Large intestine (tissue), 3 donors: ENCODE data around the gene TBC1D22A. TPM values are rescaled to one million over a fixed set of nuclear protein-coding genes. Genes with fewer than 3 reads are reported as not detected.

Source experiments
- DNase-seq, 2 donors: peaks; one replicate each; pipeline versions ENCODE4 v3.0.0 to v3.0.0-alpha.2; 2013
- H3K27ac ChIP-seq: one replicate; pipeline ENCODE4 v1.5.1; 2013; ENCODE audit warnings: low read length
- H3K27me3 ChIP-seq: 2 replicates; pipeline ENCODE4 v1.6.1; 2013; ENCODE audit warnings: low read length; ENCODE audit not compliant: control insufficient read depth, insufficient read depth
- H3K36me3 ChIP-seq: 2 replicates; pipeline ENCODE4 v1.6.1; 2013; ENCODE audit warnings: low read length; ENCODE audit not compliant: control insufficient read depth, insufficient read depth
- H3K4me1 ChIP-seq: one replicate; pipeline ENCODE4 v1.6.1; 2013; ENCODE audit warnings: low read length; ENCODE audit not compliant: control insufficient read depth, insufficient read depth
- H3K4me3 ChIP-seq: one replicate; pipeline ENCODE4 v1.5.1; 2013; ENCODE audit warnings: low read length
- H3K9me3 ChIP-seq: one replicate; pipeline ENCODE4 v1.6.1; 2013; ENCODE audit warnings: mild to moderate bottlenecking, low read depth, low read length, moderate library complexity; ENCODE audit not compliant: control insufficient read depth
- WGBS: methylation state at CpG from one replicate; pipeline ENCODE4 v1.1.5; 2013; ENCODE audit warnings: low lambda C conversion rate; ENCODE audit not compliant: insufficient coverage; 5-methylcytosine and 5-hydroxymethylcytosine counted together
- polyA plus RNA-seq: library from polyadenylated mRNA; unstranded; fragments of 120-200 nt; gene quantifications from one replicate; pipeline ENCODE4 v1.2.1, GENCODE V29; 2013

TBC1D22A gene
- polyA plus RNA-seq, 1 donor, result 21.5 TPM

DNA sequence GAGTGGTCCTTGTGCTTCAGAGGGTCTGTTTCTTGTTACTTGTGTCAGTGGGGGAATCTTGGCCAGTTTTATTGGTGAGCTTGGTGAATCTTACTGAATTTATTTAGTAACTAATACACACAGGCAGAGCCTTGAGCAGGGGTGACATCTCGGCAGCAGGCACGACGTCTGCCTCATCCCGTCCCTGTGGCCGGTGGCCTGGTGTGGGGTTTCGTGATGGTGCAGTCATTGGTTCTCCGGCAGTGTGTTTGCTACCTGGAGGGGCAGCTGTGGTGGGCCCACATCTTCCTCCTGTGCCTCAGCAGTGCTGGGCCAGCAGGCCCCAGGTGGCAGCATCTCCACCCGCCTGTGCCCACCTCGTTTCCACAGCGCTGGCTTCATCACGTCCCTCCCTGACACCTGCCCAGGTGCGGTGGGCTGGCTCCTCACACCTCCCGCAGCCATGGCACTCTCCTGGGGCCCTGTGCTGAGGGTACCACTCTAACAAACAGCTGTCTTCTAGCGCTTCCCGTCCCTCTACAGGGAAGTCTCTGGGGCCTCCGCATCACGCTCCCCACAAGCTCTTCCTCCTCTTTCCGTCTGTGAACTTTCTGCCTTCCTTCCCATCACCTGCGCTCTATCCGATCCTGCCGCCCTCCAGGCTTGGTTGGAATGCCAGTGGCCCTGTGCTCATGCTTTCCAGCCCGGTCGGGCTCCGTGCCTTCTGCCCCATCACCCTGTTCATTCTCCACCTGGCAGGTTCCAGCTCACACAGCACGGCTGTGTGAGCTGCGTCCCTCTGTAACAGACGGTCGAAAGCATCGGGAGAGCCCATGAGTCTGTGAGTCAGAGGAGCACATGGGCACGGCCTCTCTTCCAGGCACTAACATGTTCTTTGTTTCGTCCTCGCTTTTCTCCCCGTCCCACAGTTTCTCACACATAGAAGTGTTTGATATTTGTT lies 203.4 kb downstream of the TBC1D22A start:
- no peaks in the 10 kb centered on the region for H3K9me3 ChIP-seq
- DNase-seq, result no peak
- peaks cover 3% of the 10 kb centered on the region for H3K4me1 ChIP-seq
- H3K27ac ChIP-seq, result no peak overlapping the region
- H3K4me3 ChIP-seq, result no peak overlapping the region
- no peaks in the 10 kb centered on the region for H3K27me3 ChIP-seq
- H3K36me3 ChIP-seq, result peaks cover 2% of the 10 kb centered on the region
- WGBS, result no CpG with 5 or more reads among the region's 33 CpGs

DNA sequence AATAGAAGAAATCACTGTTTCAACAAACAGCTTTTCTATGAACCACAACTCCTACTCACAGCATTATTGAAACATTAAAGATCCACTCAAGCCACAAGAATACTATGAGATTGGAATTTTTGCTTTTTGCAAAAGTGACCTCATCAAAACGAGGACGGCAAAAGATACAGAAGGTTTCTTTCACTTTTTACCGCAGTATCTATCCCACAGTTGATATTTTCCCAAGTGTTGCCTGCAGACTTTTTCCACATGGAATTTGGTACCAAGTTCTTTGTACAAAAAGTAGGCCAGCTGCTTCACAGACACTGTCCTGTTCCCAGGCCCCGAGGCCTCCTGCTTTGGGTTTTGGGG lies 204.0 kb downstream of the TBC1D22A start:
- no peak for DNase-seq
- H3K4me1 ChIP-seq, result peaks cover 6% of the 10 kb centered on the region
- no peaks in the 10 kb centered on the region for H3K27me3 ChIP-seq
- no peak overlapping the region for H3K4me3 ChIP-seq
- H3K9me3 ChIP-seq, result no peaks in the 10 kb centered on the region
- WGBS, result 100% methylated on average over 3 of the region's 4 CpGs
- H3K36me3 ChIP-seq, result peaks cover 2% of the 10 kb centered on the region
- no peak overlapping the region for H3K27ac ChIP-seq

DNA sequence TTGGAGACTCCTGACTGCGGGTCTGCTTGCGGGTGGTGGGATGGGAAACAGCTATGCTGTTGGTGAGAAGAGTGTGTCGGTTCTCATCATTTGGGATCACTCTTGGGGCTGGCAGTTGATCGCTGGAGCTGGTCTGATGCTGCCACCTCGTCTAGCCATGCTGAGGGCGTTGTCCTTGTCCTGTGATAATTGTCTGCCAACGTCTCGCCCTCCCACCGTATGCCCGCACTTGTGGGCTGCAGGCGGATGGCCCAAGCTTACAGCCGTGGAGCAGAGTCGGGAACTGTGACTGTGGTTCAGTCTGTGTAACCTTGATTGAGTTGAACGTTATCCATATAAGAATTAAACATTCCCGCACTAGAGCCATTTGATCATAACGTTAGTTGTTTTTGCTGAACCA lies 204.4 kb downstream of the TBC1D22A start:
- no peaks in the 10 kb centered on the region for H3K27me3 ChIP-seq
- no peaks in the 10 kb centered on the region for H3K9me3 ChIP-seq
- WGBS, result no CpG with 5 or more reads among the region's 16 CpGs
- no peak for DNase-seq
- H3K36me3 ChIP-seq, result peaks cover 2% of the 10 kb centered on the region
- peaks cover 9% of the 10 kb centered on the region for H3K4me1 ChIP-seq
- no peak overlapping the region for H3K4me3 ChIP-seq
- no peak overlapping the region for H3K27ac ChIP-seq

DNA sequence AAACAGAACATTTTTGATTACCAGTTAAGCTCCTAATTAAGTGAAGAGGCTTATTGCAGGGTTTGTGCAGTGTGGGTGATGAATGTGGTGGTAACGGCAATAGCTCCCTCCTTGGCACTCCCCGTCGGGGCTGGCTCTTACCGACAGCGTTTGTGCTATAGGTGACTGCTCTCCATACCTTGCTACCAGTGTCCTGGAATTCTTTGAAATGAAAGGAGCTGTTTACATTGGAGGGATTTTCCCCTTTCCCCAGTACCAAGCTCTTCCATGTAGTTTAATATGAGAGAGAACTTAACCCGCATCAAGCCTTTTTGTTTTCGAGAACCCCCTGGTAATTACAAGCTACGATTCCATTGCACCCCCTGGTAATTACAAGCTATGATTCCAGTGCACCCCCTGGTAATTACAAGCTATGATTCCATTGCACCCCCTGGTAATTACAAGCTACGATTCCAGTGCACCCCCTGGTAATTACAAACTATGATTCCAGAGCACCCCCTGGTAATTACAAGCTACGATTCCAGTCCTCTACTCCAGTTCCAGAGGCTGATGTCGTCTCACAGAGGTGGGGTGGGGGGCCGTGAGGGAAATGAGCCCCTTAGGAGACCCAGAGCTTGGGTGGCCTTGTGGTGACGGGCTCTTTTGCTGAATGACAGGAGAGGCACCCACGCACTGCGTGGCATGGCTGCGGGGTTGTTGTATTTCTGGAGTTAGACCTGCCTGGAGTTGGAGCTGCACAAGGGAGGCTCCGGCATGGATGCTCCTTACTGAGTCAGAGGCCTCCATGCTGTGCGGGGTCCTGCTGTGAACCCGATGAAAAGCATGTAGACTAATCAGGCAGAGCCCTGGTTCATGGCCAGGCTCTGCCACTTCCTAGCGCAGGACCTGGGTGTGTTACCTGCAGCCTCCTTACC lies 205.3 kb downstream of the TBC1D22A start:
- Histone ChIP-seq H3K36me3 (peaks cover 2% of the 10 kb centered on the region), H3K9me3 (no peaks in the 10 kb centered on the region), H3K4me1 (peaks cover 9% of the 10 kb centered on the region), H3K27me3 (no peaks in the 10 kb centered on the region), H3K27ac (no peak overlapping the region), H3K4me3 (no peak overlapping the region)
- WGBS, result 100% methylated on average over 1 of the region's 20 CpGs
- no peak for DNase-seq

DNA sequence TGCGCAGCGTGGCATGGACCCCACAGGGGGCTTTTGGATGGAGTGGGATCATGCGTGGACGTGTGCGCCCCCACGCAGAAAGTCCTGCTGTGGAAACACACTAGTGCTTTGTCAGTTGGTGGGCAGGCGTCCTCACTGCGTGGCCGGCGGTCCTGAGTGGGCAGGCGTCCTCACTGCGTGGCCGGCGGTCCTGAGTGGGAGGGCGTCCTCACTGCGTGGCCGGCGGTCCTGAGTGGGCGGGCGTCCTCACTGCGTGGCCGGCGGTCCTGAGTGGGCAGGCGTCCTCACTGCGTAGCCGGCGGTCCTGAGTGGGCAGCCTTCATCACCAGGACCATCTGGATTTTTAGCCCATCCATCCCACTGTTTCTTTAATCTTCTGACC lies 205.9 kb downstream of the TBC1D22A start:
- no peak for DNase-seq
- WGBS, result no CpG with 5 or more reads among the region's 27 CpGs
- Histone ChIP-seq H3K27ac (no peak overlapping the region), H3K36me3 (peaks cover 2% of the 10 kb centered on the region), H3K4me3 (no peak overlapping the region), H3K9me3 (no peaks in the 10 kb centered on the region), H3K27me3 (no peaks in the 10 kb centered on the region), H3K4me1 (peaks cover 9% of the 10 kb centered on the region)

DNA sequence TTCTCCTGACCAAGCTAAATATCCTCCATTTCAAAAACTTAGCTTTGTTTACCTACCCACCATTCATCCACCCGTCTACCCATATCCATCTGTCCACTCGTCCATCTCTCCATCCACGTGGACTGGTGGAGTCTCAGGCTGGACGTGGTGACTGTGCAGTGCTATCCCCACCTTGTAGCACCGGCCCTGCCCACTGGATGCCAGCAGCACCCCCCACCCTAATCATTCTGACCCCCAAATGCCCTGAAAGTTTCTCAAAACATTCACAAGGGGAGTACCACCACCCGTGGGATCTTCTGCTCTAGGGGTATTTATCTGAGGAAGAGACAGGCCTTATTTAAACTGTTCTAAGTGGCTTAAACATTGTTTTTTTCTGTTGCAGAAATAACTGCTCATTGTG lies 206.4 kb downstream of the TBC1D22A start:
- WGBS, result 100% methylated on average over 1 of the region's 6 CpGs
- DNase-seq, result no peak
- Histone ChIP-seq H3K4me3 (no peak overlapping the region), H3K4me1 (peaks cover 9% of the 10 kb centered on the region), H3K27me3 (no peaks in the 10 kb centered on the region), H3K36me3 (peaks cover 2% of the 10 kb centered on the region), H3K9me3 (no peaks in the 10 kb centered on the region), H3K27ac (no peak overlapping the region)

DNA sequence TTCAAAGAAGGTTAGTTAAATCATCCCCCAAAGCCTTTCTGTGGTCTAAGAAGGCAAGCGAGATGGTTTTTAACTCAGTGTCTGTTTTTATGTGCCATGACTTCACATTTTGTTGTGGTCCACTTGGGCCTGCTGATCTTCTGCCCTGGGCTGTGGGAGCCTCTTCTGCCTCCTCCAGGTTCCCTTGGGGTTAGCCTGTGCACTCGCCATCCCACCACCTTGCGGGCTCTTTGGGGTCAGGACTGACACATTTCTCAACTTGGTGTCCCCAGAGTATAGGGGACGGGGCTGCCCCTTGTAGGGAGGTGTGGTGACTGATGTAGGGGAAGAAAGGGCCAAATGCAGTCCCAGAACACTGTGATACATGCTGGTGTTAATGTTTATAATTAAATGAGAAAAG lies 207.0 kb downstream of the TBC1D22A start:
- DNase-seq, result no peak
- Histone ChIP-seq H3K4me3 (no peak overlapping the region), H3K36me3 (peaks cover 7% of the 10 kb centered on the region), H3K27me3 (no peaks in the 10 kb centered on the region), H3K9me3 (no peaks in the 10 kb centered on the region), H3K27ac (no peak overlapping the region), H3K4me1 (peaks cover 9% of the 10 kb centered on the region)
- no CpG with 5 or more reads among the region's 4 CpGs for WGBS

DNA sequence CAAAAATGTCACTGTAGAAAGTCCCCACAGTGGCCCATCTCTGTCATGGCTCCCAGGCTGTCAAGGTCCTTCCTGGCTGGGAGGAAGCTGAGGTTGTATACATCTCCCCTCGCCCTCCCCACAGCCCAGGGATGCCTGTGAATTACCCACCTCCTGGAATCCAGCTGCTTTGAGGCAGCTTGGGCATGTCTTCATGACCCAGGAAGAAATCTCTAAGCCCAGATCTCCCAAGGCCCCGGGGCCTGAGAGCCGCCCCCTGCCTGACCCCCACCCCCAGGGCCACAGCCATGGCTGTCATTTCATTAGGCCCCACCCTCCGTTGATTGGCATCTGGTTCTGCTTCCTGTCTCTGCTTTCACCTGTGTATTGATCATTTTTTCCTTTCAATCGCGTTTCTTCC lies 207.5 kb downstream of the TBC1D22A start:
- no peaks in the 10 kb centered on the region for H3K27me3 ChIP-seq
- H3K4me3 ChIP-seq, result no peak overlapping the region
- H3K27ac ChIP-seq, result no peak overlapping the region
- WGBS, result 83% methylated on average over 1 of the region's 6 CpGs
- no peak for DNase-seq
- H3K36me3 ChIP-seq, result peaks cover 12% of the 10 kb centered on the region
- peaks cover 9% of the 10 kb centered on the region for H3K4me1 ChIP-seq
- H3K9me3 ChIP-seq, result no peaks in the 10 kb centered on the region

DNA sequence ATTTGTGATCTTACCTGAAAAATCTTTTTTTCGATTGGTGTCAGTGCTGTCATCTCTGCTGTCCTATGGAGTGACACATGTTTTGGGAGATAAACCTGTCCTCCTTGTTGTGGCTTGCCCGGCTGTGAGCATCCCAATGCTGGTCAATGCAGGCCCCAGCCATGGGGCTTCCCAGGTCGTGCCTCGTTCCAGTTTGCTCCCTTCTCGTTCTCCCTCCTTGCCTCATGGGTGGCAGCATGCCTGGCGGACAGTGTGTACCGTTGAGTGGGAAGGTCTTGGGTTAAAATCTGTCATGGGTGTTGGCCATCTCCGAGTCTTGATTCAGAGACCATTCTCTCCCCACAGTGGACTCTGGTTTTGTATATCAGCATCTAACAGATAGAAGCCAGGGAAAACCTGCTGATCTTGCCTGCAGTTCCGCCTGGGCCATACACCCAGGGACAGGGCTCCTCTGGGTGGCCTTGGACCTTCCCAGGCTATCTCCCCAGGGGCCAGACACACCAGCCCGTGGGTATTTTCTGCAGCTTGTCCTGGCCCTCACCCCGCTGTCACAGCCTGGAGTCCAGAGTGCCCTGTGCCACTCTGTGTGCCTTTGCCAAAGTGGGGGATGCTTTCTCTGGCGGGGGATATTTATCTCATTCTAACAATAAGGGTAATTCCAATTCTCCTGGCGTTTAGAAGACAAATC lies 208.1 kb downstream of the TBC1D22A start:
- Histone ChIP-seq H3K4me1 (peaks cover 9% of the 10 kb centered on the region), H3K9me3 (no peaks in the 10 kb centered on the region), H3K4me3 (no peak overlapping the region), H3K36me3 (peaks cover 16% of the 10 kb centered on the region), H3K27ac (no peak overlapping the region), H3K27me3 (no peaks in the 10 kb centered on the region)
- WGBS, result no CpG with 5 or more reads among the region's 13 CpGs
- peak in 1 of 2 donors; percentile 27 for DNase-seq
